GM21825 (cell line): Measurements from ENCODE around the gene CCM2.

ENCODE experiments used
- ATAC-seq: cut with Tn5 transposase; IDR thresholded peaks from one replicate; pipeline ENCODE4 v1.9.1; 2021; ENCODE audit warnings: mild to moderate bottlenecking, moderate library complexity; ENCODE audit not compliant: unreplicated experiment

Gene CCM2

GRCh38 chr7:45000093-45001032, at the start of gene CCM2:
Gene CCM2 (plus strand): TSS chr7:45000201. CDS start chr7:45000334, 133 bp downstream.
- ATAC-seq, result no peak

GRCh38 chr7:44953156-44953555, 46.8 kb upstream of the CCM2 start:
- ATAC-seq, result no peak

GRCh38 chr7:44955733-44956132, 44.3 kb upstream of the CCM2 start:
- no peak for ATAC-seq

GRCh38 chr7:44956157-44956766, 43.7 kb upstream of the CCM2 start:
- ATAC-seq, result no peak

GRCh38 chr7:44958645-44959344, 41.2 kb upstream of the CCM2 start:
- no peak for ATAC-seq

- no peak for ATAC-seq
These were observed 40.5 kb upstream of the CCM2 start for GRCh38 chr7:44959433-44959951.

GRCh38 chr7:44960011-44960580, 39.9 kb upstream of the CCM2 start:
- ATAC-seq, result no peak

- ATAC-seq, result no peak
These were observed 38.0 kb upstream of the CCM2 start for GRCh38 chr7:44961844-44962482.

GRCh38 chr7:44962483-44963251, 37.3 kb upstream of the CCM2 start:
- ATAC-seq, result no peak

- no peak for ATAC-seq
These were observed 36.4 kb upstream of the CCM2 start for GRCh38 chr7:44963364-44964290.

- ATAC-seq, result no peak
These were observed 35.6 kb upstream of the CCM2 start for GRCh38 chr7:44964384-44964830.

GRCh38 chr7:44964831-44965440, 35.1 kb upstream of the CCM2 start:
- no peak for ATAC-seq

- no peak for ATAC-seq
These were observed 34.5 kb upstream of the CCM2 start for GRCh38 chr7:44965441-44965903.

- no peak for ATAC-seq
These were observed 33.9 kb upstream of the CCM2 start for GRCh38 chr7:44965937-44966730.

- ATAC-seq, result no peak
These were observed 33.1 kb upstream of the CCM2 start for GRCh38 chr7:44966731-44967538.
